OCI-LY7 (cell line): ENCODE results near the gene NUCB1. TPM values are rescaled to one million over a fixed set of nuclear protein-coding genes. Genes with fewer than 3 reads are reported as not detected.
"Not testable (repeated sequence)": the region's sequence is repeated elsewhere in the genome, so short reads cannot be mapped to it uniquely, and the experiment has no call there.

Experiments used
- BruUV-seq: library from RNA; stranded (reverse); fragments of 400-500 nt; replicated peaks from 2 replicates; lab custom pipeline; 2021; lab: Mats Ljungman, UMichigan
- CTCF ChIA-PET: fragments of 300-600 bp; sonication (Branson Sonifier 250); formaldehyde crosslinking; loops from one replicate; lab custom pipeline; 2022; ENCODE audit warnings: antibody characterized with exemption; ENCODE audit not compliant: unreplicated experiment; lab: Charles Lee
- POLR2A ChIA-PET: fragments of 300-600 bp; sonication (Branson Sonifier 250); formaldehyde crosslinking; loops from one replicate; lab custom pipeline; 2022; ENCODE audit warnings: antibody characterized with exemption; lab: Charles Lee
- DNase-seq: peaks from one replicate; pipeline ENCODE4 v3.0.0-alpha.2; 2015; ENCODE audit warnings: low spot score
- H2AFZ ChIP-seq: fragments of 200-600 bp; sonication (generic), shearing (Covaris generic); 2 replicates; pipeline ENCODE4 v1.6.1; 2014; ENCODE audit warnings: mild to moderate bottlenecking, antibody characterized with exemption, low read length, moderate library complexity
- H3K27ac ChIP-seq: fragments of 200-600 bp; sonication (generic); 2 replicates; pipeline ENCODE4 v1.5.1; 2014; ENCODE audit warnings: mixed run types, low read depth, mild to moderate bottlenecking, moderate library complexity, low read length, inconsistent platforms; ENCODE audit not compliant: poor library complexity, severe bottlenecking
- H3K36me3 ChIP-seq: fragments of 200-600 bp; sonication (generic); 2 replicates; pipeline ENCODE4 v1.6.1; 2014; ENCODE audit warnings: mild to moderate bottlenecking, antibody characterized with exemption, low read length, moderate library complexity, mixed read lengths; ENCODE audit not compliant: insufficient read depth
- H3K4me1 ChIP-seq: fragments of 200-600 bp; sonication (generic); 2 replicates; pipeline ENCODE4 v1.5.1; 2014; ENCODE audit warnings: mild to moderate bottlenecking, low read length; ENCODE audit not compliant: insufficient read depth, poor library complexity, severe bottlenecking
- H3K4me2 ChIP-seq: fragments of 200-600 bp; sonication (generic); 2 replicates; pipeline ENCODE4 v1.6.1; 2014; ENCODE audit warnings: mild to moderate bottlenecking, low read length
- H3K4me3 ChIP-seq: fragments of 200-600 bp; sonication (generic); 2 replicates; pipeline ENCODE4 v1.5.1; 2014; ENCODE audit warnings: mild to moderate bottlenecking, low read depth, low read length; ENCODE audit not compliant: poor library complexity, severe bottlenecking
- H3K79me2 ChIP-seq: fragments of 200-600 bp; sonication (generic); 2 replicates; pipeline ENCODE4 v1.6.1; 2016; ENCODE audit warnings: low read depth, mild to moderate bottlenecking, low read length, moderate library complexity, mixed read lengths; ENCODE audit not compliant: insufficient read depth
- H3K9me2 ChIP-seq: fragments of 200-600 bp; sonication (generic); 2 replicates; pipeline ENCODE4 v1.6.1; 2016; ENCODE audit warnings: mild to moderate bottlenecking, low read length, mixed read lengths; ENCODE audit not compliant: insufficient read depth
- H3K9me3 ChIP-seq: fragments of 200-600 bp; sonication (generic); 2 replicates; pipeline ENCODE4 v1.6.1; 2014; ENCODE audit warnings: mild to moderate bottlenecking, mixed run types, low read length, mixed read lengths
- H4K20me1 ChIP-seq: fragments of 200-600 bp; sonication (generic); 2 replicates; pipeline ENCODE4 v1.6.1; 2014; ENCODE audit warnings: mild to moderate bottlenecking, antibody characterized with exemption, low read length, moderate library complexity, mixed read lengths; ENCODE audit not compliant: insufficient read depth
- EZH2phosphoT487 ChIP-seq: fragments of 200-600 bp; sonication (generic); IDR thresholded peaks from 2 replicates; pipeline ENCODE4 v1.6.1; 2018; ENCODE audit warnings: low read depth, borderline replicate concordance, mild to moderate bottlenecking, mixed run types, antibody characterized with exemption, low read length, moderate library complexity, mixed read lengths
- intact Hi-C: fragments of 100-400 bp; cut with micrococcal nuclease; formaldehyde crosslinking; loops from one replicate; pipeline ENCODE4 v1.10.0; 2022; ENCODE audit not compliant: unreplicated experiment
- total RNA-seq, 2 experiments: library from RNA; depleted of rRNA in 1 of 2; stranded (reverse); fragments of >200 nt in 1 of 2; shearing (Covaris generic) in 1 of 2; gene quantifications; 2 replicates each; pipeline ENCODE4 v1.2.3, GENCODE V29; 2014 to 2022
- TF ChIP-seq, protein P1 (sequence below): fragments of 200-600 bp; sonication (generic); conservative IDR thresholded peaks from 2 replicates; pipeline ENCODE4 v1.5.1; 2014; ENCODE audit warnings: mild to moderate bottlenecking, antibody characterized with exemption, low read length, moderate library complexity, mixed read lengths

The NUCB1 gene
- total RNA-seq, 2 experiments from 2014 or later = 73.6 to 88.7 TPM

DNA sequence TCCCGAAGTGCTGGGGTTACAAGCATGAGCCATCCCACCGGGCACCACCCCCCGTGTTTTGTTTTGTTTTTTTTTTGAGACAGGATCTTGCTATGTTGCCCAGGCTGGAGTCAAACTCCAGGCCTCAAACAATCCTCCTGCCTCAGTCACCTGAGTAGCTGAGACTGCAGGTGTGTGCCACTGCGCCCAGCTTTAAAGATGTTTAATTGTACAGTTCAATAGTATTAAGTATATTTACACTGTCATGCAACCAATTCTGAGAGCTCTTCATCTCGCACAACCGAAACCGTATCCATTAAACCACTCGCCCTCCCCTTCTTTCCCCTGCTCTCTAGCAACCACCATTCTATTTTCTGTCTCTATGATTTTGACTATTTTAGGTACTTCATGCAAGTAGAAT lies 15.6 kb downstream of the NUCB1 start:
- peaks cover 53% of the 10 kb centered on the region for H3K36me3 ChIP-seq
- H3K9me3 ChIP-seq = no peaks in the 10 kb centered on the region
- intact Hi-C loops = no loop called here
- H2AFZ ChIP-seq = no peak overlapping the region
- CTCF ChIA-PET = no interaction called here
- H3K79me2 ChIP-seq = no peaks in the 10 kb centered on the region
- H3K4me2 ChIP-seq = no peak overlapping the region
- H3K4me1 ChIP-seq = peaks cover 17% of the 10 kb centered on the region
- no peak for TF ChIP-seq EZH2phosphoT487
- TF ChIP-seq, protein P1, sequence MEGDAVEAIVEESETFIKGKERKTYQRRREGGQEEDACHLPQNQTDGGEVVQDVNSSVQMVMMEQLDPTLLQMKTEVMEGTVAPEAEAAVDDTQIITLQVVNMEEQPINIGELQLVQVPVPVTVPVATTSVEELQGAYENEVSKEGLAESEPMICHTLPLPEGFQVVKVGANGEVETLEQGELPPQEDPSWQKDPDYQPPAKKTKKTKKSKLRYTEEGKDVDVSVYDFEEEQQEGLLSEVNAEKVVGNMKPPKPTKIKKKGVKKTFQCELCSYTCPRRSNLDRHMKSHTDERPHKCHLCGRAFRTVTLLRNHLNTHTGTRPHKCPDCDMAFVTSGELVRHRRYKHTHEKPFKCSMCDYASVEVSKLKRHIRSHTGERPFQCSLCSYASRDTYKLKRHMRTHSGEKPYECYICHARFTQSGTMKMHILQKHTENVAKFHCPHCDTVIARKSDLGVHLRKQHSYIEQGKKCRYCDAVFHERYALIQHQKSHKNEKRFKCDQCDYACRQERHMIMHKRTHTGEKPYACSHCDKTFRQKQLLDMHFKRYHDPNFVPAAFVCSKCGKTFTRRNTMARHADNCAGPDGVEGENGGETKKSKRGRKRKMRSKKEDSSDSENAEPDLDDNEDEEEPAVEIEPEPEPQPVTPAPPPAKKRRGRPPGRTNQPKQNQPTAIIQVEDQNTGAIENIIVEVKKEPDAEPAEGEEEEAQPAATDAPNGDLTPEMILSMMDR = no peak
- no peak overlapping the region for H3K4me3 ChIP-seq
- no TSS peak for BruUV-seq
- no peaks in the 10 kb centered on the region for H3K9me2 ChIP-seq
- POLR2A ChIA-PET = no interaction called here
- H4K20me1 ChIP-seq = no peaks in the 10 kb centered on the region
- H3K27ac ChIP-seq = no peak overlapping the region
- no peak for DNase-seq

DNA sequence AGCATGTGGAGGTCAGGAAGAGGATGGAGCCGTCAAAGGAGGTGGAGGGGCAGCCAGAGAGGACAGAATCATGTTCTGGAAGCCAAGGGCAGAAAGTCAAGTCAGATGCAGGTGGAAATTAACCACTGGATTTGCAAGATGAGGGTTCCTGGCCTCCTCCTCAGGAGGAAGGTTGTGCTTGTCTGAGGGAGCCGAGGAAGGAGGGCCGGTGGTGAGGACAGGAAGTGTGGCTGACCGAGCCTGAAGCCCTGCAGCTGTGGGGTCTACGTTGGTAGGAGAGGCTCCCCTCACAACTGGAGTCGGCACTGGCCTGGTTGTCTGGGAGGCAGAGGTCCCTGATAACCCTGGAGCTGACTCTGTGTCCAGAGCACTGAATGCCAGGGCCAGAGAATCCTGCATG lies 18.0 kb downstream of the NUCB1 start:
- peaks cover 45% of the 10 kb centered on the region for H3K36me3 ChIP-seq

DNA sequence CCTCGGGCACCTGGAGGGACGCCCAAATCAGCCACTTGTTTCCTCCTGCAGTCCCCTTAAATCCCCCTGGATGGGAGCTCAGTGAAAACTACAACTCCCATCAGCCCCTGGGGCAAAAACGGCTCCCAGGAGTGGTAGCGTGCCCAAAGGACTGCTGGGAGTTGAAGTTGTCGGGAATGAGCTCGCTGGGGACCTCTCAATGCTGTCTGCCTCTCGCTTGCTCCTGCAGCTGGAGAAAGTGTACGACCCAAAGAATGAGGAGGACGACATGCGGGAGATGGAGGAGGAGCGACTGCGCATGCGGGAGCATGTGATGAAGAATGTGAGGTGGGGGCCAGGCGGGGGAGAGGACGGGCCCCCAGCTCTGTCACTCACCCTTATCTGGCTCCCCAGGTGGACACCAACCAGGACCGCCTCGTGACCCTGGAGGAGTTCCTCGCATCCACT lies 18.7 kb downstream of the NUCB1 start:
- H3K4me2 ChIP-seq = peak overlapping the region; percentile 64
- ChIA-PET POLR2A (interaction anchor here (1.0 kb wide), 2 partner anchors 36 to 45 kb away, joined by 3 to 7 read pairs; partner anchors contain the start of gene BAX), CTCF (no interaction called here)
- intact Hi-C loops = no loop called here
- H3K4me3 ChIP-seq = peak overlapping the region; percentile 44
- H3K9me2 ChIP-seq = no peaks in the 10 kb centered on the region
- DNase-seq = peak; percentile 77
- peak overlapping the region; percentile 42; the same call in 1 of the 2 replicates for H2AFZ ChIP-seq
- H4K20me1 ChIP-seq = no peaks in the 10 kb centered on the region
- H3K79me2 ChIP-seq = no peaks in the 10 kb centered on the region
- peaks cover 17% of the 10 kb centered on the region for H3K4me1 ChIP-seq
- peak overlapping the region; percentile 83 for H3K27ac ChIP-seq
- peaks cover 40% of the 10 kb centered on the region for H3K36me3 ChIP-seq
- TF ChIP-seq EZH2phosphoT487 = no peak
- TF ChIP-seq, protein P1 = no peak
- H3K9me3 ChIP-seq = no peaks in the 10 kb centered on the region
- BruUV-seq = no TSS peak

More for the DNA sequence above, 18.0 kb downstream of the NUCB1 start:
- Histone ChIP-seq H4K20me1 (no peaks in the 10 kb centered on the region), H3K9me2 (no peaks in the 10 kb centered on the region), H3K27ac (peak overlapping the region; percentile 83), H3K4me2 (peak overlapping the region; percentile 64), H2AFZ (peak overlapping the region; percentile 42; the same call in 1 of the 2 replicates), H3K4me1 (peaks cover 17% of the 10 kb centered on the region), H3K9me3 (no peaks in the 10 kb centered on the region), H3K79me2 (no peaks in the 10 kb centered on the region), H3K4me3 (peak overlapping the region; percentile 44)
- ChIA-PET CTCF (no interaction called here), POLR2A (interaction anchor here (1.0 kb wide), 1 partner anchor 45 kb away, joined by 3 read pairs; no protein-coding TSS in a partner anchor)
- no TSS peak for BruUV-seq
- TF ChIP-seq EZH2phosphoT487 = no peak
- TF ChIP-seq, protein P1 = no peak
- DNase-seq = peak; percentile 84
- intact Hi-C loops = no loop called here

DNA sequence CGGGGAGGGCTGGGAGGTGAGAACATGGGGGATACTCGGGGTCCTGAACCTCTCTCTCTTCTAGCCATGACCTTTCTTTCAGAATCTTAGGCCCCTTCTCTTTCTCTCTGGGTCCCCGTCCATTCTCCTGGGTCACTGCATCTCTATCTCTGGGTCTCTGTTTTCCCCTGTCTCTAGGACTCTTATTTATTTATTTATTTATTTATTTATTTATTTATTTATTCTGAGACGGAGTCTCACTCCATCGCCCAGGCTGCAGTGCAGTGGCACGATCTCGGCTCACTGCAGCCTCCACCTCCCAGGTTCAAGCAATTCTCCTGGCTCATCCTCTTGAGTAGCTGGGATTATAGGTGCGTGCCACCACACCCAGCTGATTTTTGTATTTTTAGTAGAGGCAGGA lies 19.2 kb downstream of the NUCB1 start:
- H4K20me1 ChIP-seq, H3K9me2 ChIP-seq, DNase-seq, BruUV-seq, CTCF ChIA-PET, intact Hi-C loops, H3K79me2 ChIP-seq, H3K9me3 ChIP-seq, H3K4me3 ChIP-seq, H3K4me2 ChIP-seq, H3K27ac ChIP-seq, H2AFZ ChIP-seq: not testable (repeated sequence)
- Histone ChIP-seq H3K36me3 (peaks cover 37% of the 10 kb centered on the region), H3K4me1 (peaks cover 17% of the 10 kb centered on the region)
- POLR2A ChIA-PET = interaction anchor here (1.0 kb wide), 1 partner anchor 35 kb away, joined by 7 read pairs; the partner anchor contains the start of gene BAX
